ENCODE results near the gene DHRS9.
"Not testable (repeated sequence)": the region's sequence is repeated elsewhere in the genome, so short reads cannot be mapped to it uniquely, and the experiment has no call there.

The DHRS9 gene

GRCh38 chr2:169136428-169136827, 67.1 kb downstream of the DHRS9 start:
- WGBS (ENCODE audit: extremely low coverage, insufficient coverage, insufficient read length), result no CpG with 5 or more reads among the region's 5 CpGs
- not testable (repeated sequence) for H3K4me3 ChIP-seq (ENCODE audit: low read depth, low read length)

GRCh38 chr2:169136885-169137534, 67.6 kb downstream of the DHRS9 start:
- H4K8ac ChIP-seq (ENCODE audit: low read depth, low read length), result no peak overlapping the region
- H2BK120ac ChIP-seq (ENCODE audit: insufficient read depth, low read length, poor library complexity), result no peak overlapping the region
- H3K4me1 ChIP-seq (ENCODE audit: control insufficient read depth in 1 of 2, insufficient read depth in 2 of 2, low read length in 2 of 2), result peaks cover 2 to 3% of the 10 kb centered on the region in 2 experiments
- WGBS (ENCODE audit: extremely low coverage, insufficient coverage, insufficient read length), result no CpG with 5 or more reads among the region's 3 CpGs
- H2AK5ac ChIP-seq (ENCODE audit: low read length), result no peak overlapping the region
- no peak overlapping the region for H3K4ac ChIP-seq (ENCODE audit: low read depth, low read length)
- no peak overlapping the region for H3K23ac ChIP-seq (ENCODE audit: low read length)
- H4K12ac ChIP-seq (ENCODE audit: low read depth, low read length), result no peak overlapping the region
- H3K79me1 ChIP-seq (ENCODE audit: low read length), result no peaks in the 10 kb centered on the region
- peaks cover 0 to 2% of the 10 kb centered on the region in 2 experiments for H3K36me3 ChIP-seq (ENCODE audit: control insufficient read depth in 1 of 2, insufficient read depth in 2 of 2, low read length in 2 of 2)
- H3K14ac ChIP-seq (ENCODE audit: low read length), result no peak overlapping the region
- no peak overlapping the region for H3K9ac ChIP-seq (ENCODE audit: low read length)
- H2BK5ac ChIP-seq (ENCODE audit: low read depth, low read length, poor library complexity), result no peak overlapping the region
- H3K9me3 ChIP-seq (ENCODE audit: insufficient read depth, low read depth, low read length), result no peaks in the 10 kb centered on the region
- no peak overlapping the region for H4K91ac ChIP-seq (ENCODE audit: low read depth, low read length)
- H3K4me2 ChIP-seq (ENCODE audit: low read length), result no peak overlapping the region
- H3K4me3 ChIP-seq (ENCODE audit: low read depth, low read length), result no peak overlapping the region
- no peaks in the 10 kb centered on the region for H3K79me2 ChIP-seq (ENCODE audit: control insufficient read depth, insufficient read depth, low read length, poor library complexity)
- no peak overlapping the region for H2AFZ ChIP-seq (ENCODE audit: insufficient read depth, low read length, poor library complexity)
- peak in 1 of 2 donors; percentile 11 for DNase-seq
- no peak overlapping the region for H3K18ac ChIP-seq (ENCODE audit: low read length)
- H3K27ac ChIP-seq (ENCODE audit: low read depth, low read length), result no peak overlapping the region
- H3K27me3 ChIP-seq (ENCODE audit: insufficient read depth, low read length), result no peaks in the 10 kb centered on the region
- H2BK12ac ChIP-seq (ENCODE audit: low read length), result no peak overlapping the region

More at GRCh38 chr2:169136428-169136827, 67.1 kb downstream of the DHRS9 start:
- DNase-seq; H3K27ac ChIP-seq (ENCODE audit: low read depth, low read length); H4K12ac ChIP-seq (ENCODE audit: low read depth, low read length); H3K79me2 ChIP-seq (ENCODE audit: control insufficient read depth, insufficient read depth, low read length, poor library complexity); H2BK12ac ChIP-seq (ENCODE audit: low read length); H3K36me3 ChIP-seq (ENCODE audit: control insufficient read depth in 1 of 2, insufficient read depth in 2 of 2, low read length in 2 of 2); H3K27me3 ChIP-seq (ENCODE audit: insufficient read depth, low read length); H3K79me1 ChIP-seq (ENCODE audit: low read length); H3K23ac ChIP-seq (ENCODE audit: low read length); H3K4me2 ChIP-seq (ENCODE audit: low read length); H3K18ac ChIP-seq (ENCODE audit: low read length); H3K9ac ChIP-seq (ENCODE audit: low read length); H2AK5ac ChIP-seq (ENCODE audit: low read length); H2BK5ac ChIP-seq (ENCODE audit: low read depth, low read length, poor library complexity); H3K14ac ChIP-seq (ENCODE audit: low read length); H2BK120ac ChIP-seq (ENCODE audit: insufficient read depth, low read length, poor library complexity); H3K4me1 ChIP-seq (ENCODE audit: control insufficient read depth in 1 of 2, insufficient read depth in 2 of 2, low read length in 2 of 2); H4K91ac ChIP-seq (ENCODE audit: low read depth, low read length); H2AFZ ChIP-seq (ENCODE audit: insufficient read depth, low read length, poor library complexity); H4K8ac ChIP-seq (ENCODE audit: low read depth, low read length); H3K9me3 ChIP-seq (ENCODE audit: insufficient read depth, low read depth, low read length); H3K4ac ChIP-seq (ENCODE audit: low read depth, low read length): not testable (repeated sequence)

- Histone ChIP-seq H3K14ac (ENCODE audit: low read length) (no peak overlapping the region), H3K36me3 (ENCODE audit: control insufficient read depth in 1 of 2, insufficient read depth in 2 of 2, low read length in 2 of 2) (peaks cover 0 to 2% of the 10 kb centered on the region in 2 experiments), H4K91ac (ENCODE audit: low read depth, low read length) (no peak overlapping the region), H3K23ac (ENCODE audit: low read length) (no peak overlapping the region), H2BK120ac (ENCODE audit: insufficient read depth, low read length, poor library complexity) (no peak overlapping the region), H3K9ac (ENCODE audit: low read length) (no peak overlapping the region), H3K18ac (ENCODE audit: low read length) (no peak overlapping the region), H3K79me1 (ENCODE audit: low read length) (no peaks in the 10 kb centered on the region), H2BK5ac (ENCODE audit: low read depth, low read length, poor library complexity) (no peak overlapping the region), H3K79me2 (ENCODE audit: control insufficient read depth, insufficient read depth, low read length, poor library complexity) (no peaks in the 10 kb centered on the region), H3K4me2 (ENCODE audit: low read length) (no peak overlapping the region), H2BK12ac (ENCODE audit: low read length) (no peak overlapping the region), H3K27ac (ENCODE audit: low read depth, low read length) (no peak overlapping the region), H4K12ac (ENCODE audit: low read depth, low read length) (no peak overlapping the region), H4K8ac (ENCODE audit: low read depth, low read length) (no peak overlapping the region), H2AK5ac (ENCODE audit: low read length) (no peak overlapping the region), H3K4ac (ENCODE audit: low read depth, low read length) (no peak overlapping the region), H3K4me1 (ENCODE audit: control insufficient read depth in 1 of 2, insufficient read depth in 2 of 2, low read length in 2 of 2) (peaks cover 2 to 3% of the 10 kb centered on the region in 2 experiments), H2AFZ (ENCODE audit: insufficient read depth, low read length, poor library complexity) (no peak overlapping the region), H3K27me3 (ENCODE audit: insufficient read depth, low read length) (no peaks in the 10 kb centered on the region), H3K4me3 (ENCODE audit: low read depth, low read length) (no peak overlapping the region), H3K9me3 (ENCODE audit: insufficient read depth, low read depth, low read length) (no peaks in the 10 kb centered on the region)
- no peak for DNase-seq
- WGBS (ENCODE audit: extremely low coverage, insufficient coverage, insufficient read length), result no CpG with 5 or more reads among the region's 2 CpGs
These were observed 68.6 kb downstream of the DHRS9 start for GRCh38 chr2:169137924-169138323.

GRCh38 chr2:169139145-169139544, 69.8 kb downstream of the DHRS9 start:
- H3K14ac ChIP-seq (ENCODE audit: low read length), result no peak overlapping the region
- no peak overlapping the region for H3K4ac ChIP-seq (ENCODE audit: low read depth, low read length)
- H2BK5ac ChIP-seq (ENCODE audit: low read depth, low read length, poor library complexity), result no peak overlapping the region
- no peak overlapping the region for H3K4me3 ChIP-seq (ENCODE audit: low read depth, low read length)
- no peak overlapping the region for H2AFZ ChIP-seq (ENCODE audit: insufficient read depth, low read length, poor library complexity)
- WGBS (ENCODE audit: extremely low coverage, insufficient coverage, insufficient read length), result no CpG with 5 or more reads among the region's 7 CpGs
- H3K18ac ChIP-seq (ENCODE audit: low read length), result no peak overlapping the region
- H3K27me3 ChIP-seq (ENCODE audit: insufficient read depth, low read length), result no peaks in the 10 kb centered on the region
- H4K91ac ChIP-seq (ENCODE audit: low read depth, low read length), result no peak overlapping the region
- no peaks in the 10 kb centered on the region for H3K79me1 ChIP-seq (ENCODE audit: low read length)
- no peak overlapping the region for H2AK5ac ChIP-seq (ENCODE audit: low read length)
- no peak overlapping the region for H4K12ac ChIP-seq (ENCODE audit: low read depth, low read length)
- H3K9ac ChIP-seq (ENCODE audit: low read length), result no peak overlapping the region
- no peak overlapping the region for H3K23ac ChIP-seq (ENCODE audit: low read length)
- peaks cover 0 to 2% of the 10 kb centered on the region in 2 experiments for H3K36me3 ChIP-seq (ENCODE audit: control insufficient read depth in 1 of 2, insufficient read depth in 2 of 2, low read length in 2 of 2)
- H2BK120ac ChIP-seq (ENCODE audit: insufficient read depth, low read length, poor library complexity), result no peak overlapping the region
- no peak overlapping the region for H4K8ac ChIP-seq (ENCODE audit: low read depth, low read length)
- H3K9me3 ChIP-seq (ENCODE audit: insufficient read depth, low read depth, low read length), result no peaks in the 10 kb centered on the region
- DNase-seq, result peak in 1 of 2 donors; percentile 8
- H3K4me1 ChIP-seq (ENCODE audit: control insufficient read depth in 1 of 2, insufficient read depth in 2 of 2, low read length in 2 of 2), result peaks cover 2 to 3% of the 10 kb centered on the region in 2 experiments
- no peaks in the 10 kb centered on the region for H3K79me2 ChIP-seq (ENCODE audit: control insufficient read depth, insufficient read depth, low read length, poor library complexity)
- H2BK12ac ChIP-seq (ENCODE audit: low read length), result no peak overlapping the region
- no peak overlapping the region for H3K4me2 ChIP-seq (ENCODE audit: low read length)
- H3K27ac ChIP-seq (ENCODE audit: low read depth, low read length), result no peak overlapping the region

Measured in trophoblast cell (in vitro differentiated cells and primary cell).